HCT116 (cell line): ENCODE results near the gene CDH11.

ENCODE experiments used
- ATF3 ChIP-seq: IDR thresholded peaks from 2 replicates; pipeline ENCODE4 v1.6.1; 2012
- CEBPB ChIP-seq: IDR thresholded peaks from 2 replicates; pipeline ENCODE4 v1.6.1; 2012; ENCODE audit warnings: low read depth
- CTCF ChIP-seq, 3 experiments: fragments of 200-600 bp in 1 of 3; sonication (generic) in 1 of 3; IDR thresholded peaks in 2 of 3; conservative IDR thresholded peaks in 1 of 3; 2 replicates each; pipeline ENCODE4 v1.5.1; 2012 to 2017; ENCODE audit warnings: low read depth in 2 of 3, low read length in 2 of 3, antibody characterized with exemption in 1 of 3, borderline replicate concordance in 1 of 3, control low read depth in 1 of 3, mild to moderate bottlenecking in 1 of 3, mixed read lengths in 1 of 3, mixed run types in 1 of 3, moderate library complexity in 1 of 3; ENCODE audit not compliant: insufficient read depth in 1 of 3
- EGR1 ChIP-seq: IDR thresholded peaks from 2 replicates; pipeline ENCODE4 v1.6.1; 2012; ENCODE audit warnings: low read depth
- ELF1 ChIP-seq: IDR thresholded peaks from 2 replicates; pipeline ENCODE4 v1.6.1; 2012; ENCODE audit warnings: low read depth, borderline replicate concordance
- EZH2 ChIP-seq: fragments of 200-600 bp; sonication (generic); IDR thresholded peaks from 2 replicates; pipeline ENCODE4 v1.6.1; 2017; ENCODE audit warnings: antibody characterized with exemption, mixed run types
- EZH2phosphoT487 ChIP-seq: fragments of 200-600 bp; IDR thresholded peaks from 2 replicates; pipeline ENCODE4 v1.6.1; 2018; ENCODE audit warnings: antibody characterized with exemption, borderline replicate concordance
- FOSL1 ChIP-seq: IDR thresholded peaks from 2 replicates; pipeline ENCODE4 v1.6.1; 2012; ENCODE audit warnings: low read depth
- JUND ChIP-seq: IDR thresholded peaks from 2 replicates; pipeline ENCODE4 v1.6.1; 2012
- POLR2A ChIP-seq: IDR thresholded peaks from 2 replicates; pipeline ENCODE4 v1.7.0; 2011; ENCODE audit warnings: borderline replicate concordance; ENCODE audit not compliant: insufficient read depth, insufficient read length; ENCODE audit errors: extremely low read depth
- POLR2AphosphoS5 ChIP-seq: IDR thresholded peaks from 2 replicates; pipeline ENCODE4 v1.6.1; 2011; ENCODE audit warnings: mild to moderate bottlenecking, low read depth, low read length, moderate library complexity
- REST ChIP-seq: IDR thresholded peaks from 2 replicates; pipeline ENCODE4 v1.6.1; 2012; ENCODE audit warnings: low read depth
- YY1 ChIP-seq: IDR thresholded peaks from 2 replicates; pipeline ENCODE4 v1.6.1; 2011; ENCODE audit warnings: low read length, low read depth, moderate library complexity, mild to moderate bottlenecking; ENCODE audit not compliant: insufficient replicate concordance; ENCODE audit errors: extremely low read depth
- TF ChIP-seq, protein P1 (sequence below): IDR thresholded peaks from 2 replicates; pipeline ENCODE4 v1.6.1; 2012

GRCh38 chr16:65094009-65094408 lies 27.9 kb downstream of the CDH11 start:
- no peak for TF ChIP-seq CTCF (IDR thresholded peaks at IDR 0.05 in 2 of 3, conservative IDR thresholded peaks at IDR 0.05 in 1 of 3; ENCODE audit: borderline replicate concordance in 1 of 3, insufficient read depth in 1 of 3, low read depth in 2 of 3, low read length in 2 of 3)
- TF ChIP-seq EZH2: no peak
- no peak for TF ChIP-seq CEBPB
- no peak for TF ChIP-seq YY1
- no peak for TF ChIP-seq ATF3
- TF ChIP-seq, protein P1, sequence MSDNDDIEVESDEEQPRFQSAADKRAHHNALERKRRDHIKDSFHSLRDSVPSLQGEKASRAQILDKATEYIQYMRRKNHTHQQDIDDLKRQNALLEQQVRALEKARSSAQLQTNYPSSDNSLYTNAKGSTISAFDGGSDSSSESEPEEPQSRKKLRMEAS: no peak
- TF ChIP-seq POLR2AphosphoS5: no peak
- no peak for TF ChIP-seq JUND
- TF ChIP-seq ELF1: no peak
- no peak for TF ChIP-seq POLR2A
- no peak for TF ChIP-seq EGR1
- no peak for TF ChIP-seq REST
- no peak for TF ChIP-seq FOSL1
- TF ChIP-seq EZH2phosphoT487: no peak
